ENCODE measurements around the gene MAL.

The MAL gene

GRCh38 chr2:95017071-95017501, 8.4 kb upstream of the MAL start:
- no peak overlapping the region for H3K27ac Mint-ChIP-seq

GRCh38 chr2:95017836-95018235, 7.7 kb upstream of the MAL start:
- no peak overlapping the region for H3K27ac Mint-ChIP-seq
- H3K4me1 Mint-ChIP-seq = peaks cover 6 to 8% of the 10 kb centered on the region in 2 donors
- no peaks in the 10 kb centered on the region for H3K36me3 Mint-ChIP-seq
- peaks cover 3 to 39% of the 10 kb centered on the region in 2 donors for H3K27me3 Mint-ChIP-seq
- no peak for DNase-seq
- H3K4me3 Mint-ChIP-seq = no peak overlapping the region
- ATAC-seq (replicated peaks) = no peak
- no peaks in the 10 kb centered on the region for H3K9me3 Mint-ChIP-seq

More at GRCh38 chr2:95017071-95017501, 8.4 kb upstream of the MAL start:
- Mint-ChIP-seq H3K4me3 (no peak overlapping the region), H3K9me3 (no peaks in the 10 kb centered on the region), H3K27me3 (peaks cover 0 to 33% of the 10 kb centered on the region in 2 donors), H3K4me1 (peaks cover 6 to 13% of the 10 kb centered on the region in 2 donors), H3K36me3 (no peaks in the 10 kb centered on the region)
- ATAC-seq (replicated peaks) = no peak
- DNase-seq = no peak

- ATAC-seq (replicated peaks) = no peak
- Mint-ChIP-seq H3K9me3 (no peaks in the 10 kb centered on the region), H3K4me1 (peaks cover 3 to 4% of the 10 kb centered on the region in 2 donors), H3K27me3 (peaks cover 8 to 44% of the 10 kb centered on the region in 2 donors), H3K4me3 (no peak overlapping the region), H3K36me3 (no peaks in the 10 kb centered on the region), H3K27ac (no peak overlapping the region)
- DNase-seq = no peak
Measured at GRCh38 chr2:95018301-95018700, 7.2 kb upstream of the MAL start.

GRCh38 chr2:95018861-95019550, 6.5 kb upstream of the MAL start:
- DNase-seq (no peak), ATAC-seq (replicated peaks) (no peak)
- H3K9me3 Mint-ChIP-seq = no peaks in the 10 kb centered on the region
- H3K4me3 Mint-ChIP-seq = no peak overlapping the region
- no peak overlapping the region for H3K27ac Mint-ChIP-seq
- peaks cover 15 to 51% of the 10 kb centered on the region in 2 donors for H3K27me3 Mint-ChIP-seq
- no peaks in the 10 kb centered on the region for H3K36me3 Mint-ChIP-seq
- peaks cover 0 to 2% of the 10 kb centered on the region in 2 donors for H3K4me1 Mint-ChIP-seq

GRCh38 chr2:95019572-95019971, 5.9 kb upstream of the MAL start:
- H3K36me3 Mint-ChIP-seq = no peaks in the 10 kb centered on the region
- no peak for DNase-seq
- ATAC-seq (replicated peaks) = no peak
- no peak overlapping the region for H3K27ac Mint-ChIP-seq
- H3K27me3 Mint-ChIP-seq = peaks cover 21 to 56% of the 10 kb centered on the region in 2 donors
- peaks cover 0 to 2% of the 10 kb centered on the region in 2 donors for H3K4me1 Mint-ChIP-seq
- no peak overlapping the region for H3K4me3 Mint-ChIP-seq
- no peaks in the 10 kb centered on the region for H3K9me3 Mint-ChIP-seq

GRCh38 chr2:95020275-95021022, 5.1 kb upstream of the MAL start:
- no peak for DNase-seq
- Mint-ChIP-seq H3K4me3 (no peak overlapping the region), H3K4me1 (no peaks in the 10 kb centered on the region), H3K27me3 (peaks cover 28 to 48% of the 10 kb centered on the region in 2 donors), H3K27ac (no peak overlapping the region), H3K36me3 (no peaks in the 10 kb centered on the region), H3K9me3 (no peaks in the 10 kb centered on the region)
- ATAC-seq (replicated peaks) = no peak

- peaks cover 4 to 5% of the 10 kb centered on the region in 2 donors for H3K4me1 Mint-ChIP-seq
- no peaks in the 10 kb centered on the region for H3K36me3 Mint-ChIP-seq
- H3K27ac Mint-ChIP-seq = no peak overlapping the region
- DNase-seq = no peak
- peaks cover 33 to 53% of the 10 kb centered on the region in 2 donors for H3K27me3 Mint-ChIP-seq
- ATAC-seq (replicated peaks) = no peak
- H3K4me3 Mint-ChIP-seq = no peak overlapping the region
- H3K9me3 Mint-ChIP-seq = no peaks in the 10 kb centered on the region
Measured at GRCh38 chr2:95021023-95021416, 4.5 kb upstream of the MAL start.

- ATAC-seq (replicated peaks) (no peak), DNase-seq (no peak)
- Mint-ChIP-seq H3K4me3 (no peak overlapping the region), H3K27ac (no peak overlapping the region), H3K27me3 (peaks cover 41 to 61% of the 10 kb centered on the region in 2 donors), H3K4me1 (peaks cover 5 to 13% of the 10 kb centered on the region in 2 donors), H3K9me3 (no peaks in the 10 kb centered on the region), H3K36me3 (no peaks in the 10 kb centered on the region)
Measured at GRCh38 chr2:95021847-95022246, 3.7 kb upstream of the MAL start.

- Mint-ChIP-seq H3K4me3 (no peak overlapping the region), H3K27me3 (peaks cover 48 to 68% of the 10 kb centered on the region in 2 donors), H3K4me1 (peaks cover 5 to 14% of the 10 kb centered on the region in 2 donors), H3K36me3 (no peaks in the 10 kb centered on the region), H3K27ac (no peak overlapping the region), H3K9me3 (no peaks in the 10 kb centered on the region)
- DNase-seq (peak; percentile 69), ATAC-seq (replicated peaks) (peak; percentile 86 to 88)
Measured at GRCh38 chr2:95022309-95023221, 2.9 kb upstream of the MAL start.

- Mint-ChIP-seq H3K27ac (no peak overlapping the region), H3K36me3 (no peaks in the 10 kb centered on the region), H3K27me3 (peaks cover 51 to 69% of the 10 kb centered on the region in 2 donors), H3K9me3 (no peaks in the 10 kb centered on the region), H3K4me3 (no peak overlapping the region), H3K4me1 (peaks cover 5 to 14% of the 10 kb centered on the region in 2 donors)
- DNase-seq = no peak
- peak; percentile 55 to 61 for ATAC-seq (replicated peaks)
Measured at GRCh38 chr2:95023222-95023597, 2.3 kb upstream of the MAL start.

- ATAC-seq (replicated peaks) (no peak), DNase-seq (no peak)
- no peak overlapping the region for H3K27ac Mint-ChIP-seq
- H3K9me3 Mint-ChIP-seq = no peaks in the 10 kb centered on the region
- H3K36me3 Mint-ChIP-seq = no peaks in the 10 kb centered on the region
- H3K4me1 Mint-ChIP-seq = peaks cover 5 to 14% of the 10 kb centered on the region in 2 donors
- peaks cover 51 to 62% of the 10 kb centered on the region in 2 donors for H3K27me3 Mint-ChIP-seq
- H3K4me3 Mint-ChIP-seq = peak overlapping the region in 1 of 2 donors; percentile 19
Measured at GRCh38 chr2:95024371-95024770, 1.1 kb upstream of the MAL start.

- Mint-ChIP-seq H3K27me3 (peaks cover 53 to 59% of the 10 kb centered on the region in 2 donors), H3K4me1 (peaks cover 5 to 14% of the 10 kb centered on the region in 2 donors), H3K36me3 (no peaks in the 10 kb centered on the region), H3K4me3 (peak overlapping the region; percentile 20 to 27), H3K27ac (no peak overlapping the region), H3K9me3 (no peaks in the 10 kb centered on the region)
- ATAC-seq (replicated peaks) = no peak
- no peak for DNase-seq
Measured at GRCh38 chr2:95024960-95025405, 525 bp upstream of the MAL start.

- peak overlapping the region; percentile 39 to 79 for H3K4me3 Mint-ChIP-seq
Measured at GRCh38 chr2:95026471-95027368, 1.2 kb downstream of the MAL start.

More at GRCh38 chr2:95026471-95027368, 1.2 kb downstream of the MAL start:
- Mint-ChIP-seq H3K27me3 (peaks cover 55 to 66% of the 10 kb centered on the region in 2 donors), H3K27ac (no peak overlapping the region), H3K36me3 (no peaks in the 10 kb centered on the region), H3K9me3 (no peaks in the 10 kb centered on the region), H3K4me1 (peaks cover 5 to 14% of the 10 kb centered on the region in 2 donors)
- ATAC-seq (replicated peaks) (no peak), DNase-seq (no peak)
